Right renal cortex interstitium (tissue), 3 donors: ENCODE data around the gene PROCR. TPM values are rescaled to one million over a fixed set of nuclear protein-coding genes. Genes with fewer than 3 reads are reported as not detected.
A peak's percentile ranks its signal among the peaks of the same experiment; 100 is the strongest.
"Not testable (repeated sequence)": the region's sequence is repeated elsewhere in the genome, so short reads cannot be mapped to it uniquely, and the experiment has no call there.

Experiments
- DNase-seq, 3 donors: peaks; one replicate each; pipeline ENCODE4 v3.0.0-alpha.2; 2013; ENCODE audit warnings: low read depth in 3 of 3, low spot score in 2 of 3
- polyA plus RNA-seq, 3 donors: library from polyadenylated mRNA; unstranded; fragments of 120-200 nt; gene quantifications; one replicate each; pipeline ENCODE4 v1.2.1, GENCODE V29; 2013; ENCODE audit not compliant: insufficient read length in 3 of 3

The PROCR gene
- polyA plus RNA-seq, 3 donors, result 7.2 to 9.1 (median 8.8) TPM

- no peak for DNase-seq
These were observed 20.4 kb downstream of the PROCR start for GRCh38 chr20:35192118-35192872.

GRCh38 chr20:35193031-35193791 is 21.3 kb downstream of the PROCR start:
- DNase-seq, result not testable (repeated sequence)

- no peak for DNase-seq
These were observed 24.4 kb downstream of the PROCR start for GRCh38 chr20:35196313-35196712.

- DNase-seq, result no peak
These were observed 27.9 kb downstream of the PROCR start for GRCh38 chr20:35199740-35200139.

- no peak for DNase-seq
These were observed 28.4 kb downstream of the PROCR start for GRCh38 chr20:35200267-35200666.

- not testable (repeated sequence) for DNase-seq
These were observed 29.6 kb downstream of the PROCR start for GRCh38 chr20:35201467-35201866.

GRCh38 chr20:35206802-35207201 is 34.9 kb downstream of the PROCR start:
- no peak for DNase-seq

- DNase-seq, result peak; percentile 58 to 76 (median 59)
These were observed 36.2 kb downstream of the PROCR start for GRCh38 chr20:35207950-35208611.

- no peak for DNase-seq
These were observed 43.4 kb downstream of the PROCR start for GRCh38 chr20:35215066-35215956.

- DNase-seq, result no peak
These were observed 44.7 kb downstream of the PROCR start for GRCh38 chr20:35216541-35216940.

- no peak for DNase-seq
These were observed 52.1 kb downstream of the PROCR start for GRCh38 chr20:35223941-35224340.

GRCh38 chr20:35224536-35224935 is 52.7 kb downstream of the PROCR start:
- no peak for DNase-seq

- DNase-seq, result no peak
These were observed 53.6 kb downstream of the PROCR start for GRCh38 chr20:35225319-35226125.

GRCh38 chr20:35226126-35226883 is 54.4 kb downstream of the PROCR start, which contains the start of gene MMP24:
MMP24 (plus strand) TSS chr20:35226690; CDS start chr20:35226739, 49 bp downstream.
- DNase-seq, result no peak

Other genes with a start within 250 kb of the PROCR start
- gene GSS, start 216.3 kb upstream of the PROCR start, polyA plus RNA-seq, result 10 to 100 TPM; 54.3 to 61.2 (median 56.5) TPM
- gene MYH7B, start 216.2 kb upstream of the PROCR start, polyA plus RNA-seq, result under 1 TPM; 0.65 to 0.90 (median 0.88) TPM
- 10 to 100 TPM; 67.0 to 69.7 (median 68.9) TPM for gene TRPC4AP, start 79.3 kb upstream of the PROCR start, polyA plus RNA-seq
- 10 to 100 TPM; 15.6 to 17.8 (median 17.1) TPM for gene EDEM2, start 24.7 kb upstream of the PROCR start, polyA plus RNA-seq
- gene MMP24, start 54.6 kb downstream of the PROCR start, polyA plus RNA-seq, result 1 to 10 TPM; 1.6 to 1.9 (median 1.8) TPM
- gene MMP24OS, start 106.0 kb downstream of the PROCR start, polyA plus RNA-seq, result 10 to 100 TPM; 22.7 to 38.8 (median 32.3) TPM
- 100 to 1,000 TPM; 128 to 149 (median 148) TPM for gene EIF6, start 112.7 kb downstream of the PROCR start, polyA plus RNA-seq
- gene FAM83C, start 120.4 kb downstream of the PROCR start, polyA plus RNA-seq, result under 1 TPM in 2 of 3 donors, not detected in 1; 0.06 TPM
- 10 to 100 TPM; 52.6 to 59.8 (median 58.3) TPM for gene UQCC1, start 239.9 kb downstream of the PROCR start, polyA plus RNA-seq